Measurements from ENCODE around the gene SEMA4G. TPM values are rescaled to one million over a fixed set of nuclear protein-coding genes. Genes with fewer than 3 reads are reported as not detected.
A peak's percentile ranks its signal among the peaks of the same experiment; 100 is the strongest.

The SEMA4G gene
- total and polyA plus RNA-seq, 2 of the 13 experiments (the other 11 are each of a cell fraction or from before 2014, with no cell fraction given) = 46.2 to 207 TPM

GRCh38 chr10:101008823-101009423, 39.6 kb downstream of the SEMA4G start (continued):
- TF ChIP-seq, protein P1, sequence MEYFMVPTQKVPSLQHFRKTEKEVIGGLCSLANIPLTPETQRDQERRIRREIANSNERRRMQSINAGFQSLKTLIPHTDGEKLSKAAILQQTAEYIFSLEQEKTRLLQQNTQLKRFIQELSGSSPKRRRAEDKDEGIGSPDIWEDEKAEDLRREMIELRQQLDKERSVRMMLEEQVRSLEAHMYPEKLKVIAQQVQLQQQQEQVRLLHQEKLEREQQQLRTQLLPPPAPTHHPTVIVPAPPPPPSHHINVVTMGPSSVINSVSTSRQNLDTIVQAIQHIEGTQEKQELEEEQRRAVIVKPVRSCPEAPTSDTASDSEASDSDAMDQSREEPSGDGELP (IDR thresholded peaks at IDR 0.05; ENCODE audit: borderline replicate concordance, low read depth) = peak; percentile 47; the same call in 1 of the 2 replicates
- TF ChIP-seq, protein P2, sequence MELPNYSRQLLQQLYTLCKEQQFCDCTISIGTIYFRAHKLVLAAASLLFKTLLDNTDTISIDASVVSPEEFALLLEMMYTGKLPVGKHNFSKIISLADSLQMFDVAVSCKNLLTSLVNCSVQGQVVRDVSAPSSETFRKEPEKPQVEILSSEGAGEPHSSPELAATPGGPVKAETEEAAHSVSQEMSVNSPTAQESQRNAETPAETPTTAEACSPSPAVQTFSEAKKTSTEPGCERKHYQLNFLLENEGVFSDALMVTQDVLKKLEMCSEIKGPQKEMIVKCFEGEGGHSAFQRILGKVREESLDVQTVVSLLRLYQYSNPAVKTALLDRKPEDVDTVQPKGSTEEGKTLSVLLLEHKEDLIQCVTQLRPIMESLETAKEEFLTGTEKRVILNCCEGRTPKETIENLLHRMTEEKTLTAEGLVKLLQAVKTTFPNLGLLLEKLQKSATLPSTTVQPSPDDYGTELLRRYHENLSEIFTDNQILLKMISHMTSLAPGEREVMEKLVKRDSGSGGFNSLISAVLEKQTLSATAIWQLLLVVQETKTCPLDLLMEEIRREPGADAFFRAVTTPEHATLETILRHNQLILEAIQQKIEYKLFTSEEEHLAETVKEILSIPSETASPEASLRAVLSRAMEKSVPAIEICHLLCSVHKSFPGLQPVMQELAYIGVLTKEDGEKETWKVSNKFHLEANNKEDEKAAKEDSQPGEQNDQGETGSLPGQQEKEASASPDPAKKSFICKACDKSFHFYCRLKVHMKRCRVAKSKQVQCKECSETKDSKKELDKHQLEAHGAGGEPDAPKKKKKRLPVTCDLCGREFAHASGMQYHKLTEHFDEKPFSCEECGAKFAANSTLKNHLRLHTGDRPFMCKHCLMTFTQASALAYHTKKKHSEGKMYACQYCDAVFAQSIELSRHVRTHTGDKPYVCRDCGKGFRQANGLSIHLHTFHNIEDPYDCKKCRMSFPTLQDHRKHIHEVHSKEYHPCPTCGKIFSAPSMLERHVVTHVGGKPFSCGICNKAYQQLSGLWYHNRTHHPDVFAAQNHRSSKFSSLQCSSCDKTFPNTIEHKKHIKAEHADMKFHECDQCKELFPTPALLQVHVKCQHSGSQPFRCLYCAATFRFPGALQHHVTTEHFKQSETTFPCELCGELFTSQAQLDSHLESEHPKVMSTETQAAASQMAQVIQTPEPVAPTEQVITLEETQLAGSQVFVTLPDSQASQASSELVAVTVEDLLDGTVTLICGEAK (IDR thresholded peaks at IDR 0.05) = no peak
- TF ChIP-seq, protein P2 (CRISPR knock-in tag; IDR thresholded peaks at IDR 0.05) = no peak
- TF ChIP-seq SOX6 (IDR thresholded peaks at IDR 0.05) (no peak), SOX6 (CRISPR knock-in tag; IDR thresholded peaks at IDR 0.05) (peak; percentile 90), ZNF563 (CRISPR knock-in tag; IDR thresholded peaks at IDR 0.05) (0 out of 2 replicates have a peak, but pooled peaks have one; percentile 41), FOXK2 (IDR thresholded peaks at IDR 0.05) (no peak), SCMH1 (CRISPR knock-in tag; IDR thresholded peaks at IDR 0.05; ENCODE audit: borderline replicate concordance) (no peak), PCBP2 (optimal IDR thresholded peaks at IDR 0.05; ENCODE audit: low read depth, low read length, poor library complexity, severe bottlenecking) (no peak), ZNF878 (CRISPR knock-in tag; IDR thresholded peaks at IDR 0.05) (no peak), ZNF281 (CRISPR knock-in tag; IDR thresholded peaks at IDR 0.05; ENCODE audit: borderline replicate concordance) (peak; percentile 99), JARID2 (CRISPR knock-in tag; IDR thresholded peaks at IDR 0.05; ENCODE audit: insufficient replicate concordance) (no peak), RFX5 (IDR thresholded peaks at IDR 0.05; ENCODE audit: low read depth, low read length) (no peak), RFXAP (CRISPR knock-in tag; IDR thresholded peaks at IDR 0.05; ENCODE audit: borderline replicate concordance) (peak; percentile 73; the same call in 1 of the 2 replicates), ZIK1 (CRISPR knock-in tag; IDR thresholded peaks at IDR 0.05; ENCODE audit: borderline replicate concordance, low read depth) (no peak), ZNF790 (CRISPR knock-in tag; IDR thresholded peaks at IDR 0.05; ENCODE audit: borderline replicate concordance) (no peak)
